HG02852 (cell line): ENCODE results near the gene RAB7B.

Experiments used
- ATAC-seq: cut with Tn5 transposase; IDR thresholded peaks from one replicate; pipeline ENCODE4 v1.9.1; 2021; ENCODE audit warnings: mild to moderate bottlenecking, moderate library complexity; ENCODE audit not compliant: unreplicated experiment

RAB7B gene

GRCh38 chr1:205975387-205975998 is 27.7 kb downstream of the RAB7B start:
- no peak for ATAC-seq

GRCh38 chr1:205974712-205975111 is 28.5 kb downstream of the RAB7B start:
- no peak for ATAC-seq

- no peak for ATAC-seq
Measured at GRCh38 chr1:205973377-205974232, 29.6 kb downstream of the RAB7B start.

- ATAC-seq = no peak
Measured at GRCh38 chr1:205972491-205973168, 30.6 kb downstream of the RAB7B start.

- ATAC-seq = no peak
Measured at GRCh38 chr1:205972081-205972480, 31.1 kb downstream of the RAB7B start.

- ATAC-seq = no peak
Measured at GRCh38 chr1:205971082-205971481, 32.1 kb downstream of the RAB7B start.

- ATAC-seq = no peak
Measured at GRCh38 chr1:205970486-205970885, 32.7 kb downstream of the RAB7B start.

- ATAC-seq = no peak
Measured at GRCh38 chr1:205969229-205969628, 34.0 kb downstream of the RAB7B start.

GRCh38 chr1:205967554-205968335 is 35.5 kb downstream of the RAB7B start:
- no peak for ATAC-seq

GRCh38 chr1:205965036-205965884 is 37.9 kb downstream of the RAB7B start:
- ATAC-seq = no peak

GRCh38 chr1:205963352-205964155 is 39.6 kb downstream of the RAB7B start:
- ATAC-seq = no peak

- no peak for ATAC-seq
Measured at GRCh38 chr1:205962821-205963221, 40.4 kb downstream of the RAB7B start.

GRCh38 chr1:205961991-205962820 is 41.0 kb downstream of the RAB7B start:
- no peak for ATAC-seq

GRCh38 chr1:205961405-205961804 is 41.8 kb downstream of the RAB7B start:
- no peak for ATAC-seq

GRCh38 chr1:205959789-205960188 is 43.4 kb downstream of the RAB7B start:
- ATAC-seq = no peak

GRCh38 chr1:205955499-205955898 is 47.7 kb downstream of the RAB7B start:
- no peak for ATAC-seq

- no peak for ATAC-seq
Measured at GRCh38 chr1:205954819-205955404, 48.3 kb downstream of the RAB7B start.

GRCh38 chr1:205951746-205952145 is 51.4 kb downstream of the RAB7B start:
- no peak for ATAC-seq
